ENCODE measurements around the gene FILIP1L. TPM values are rescaled to one million over a fixed set of nuclear protein-coding genes. Genes with fewer than 3 reads are reported as not detected.

FILIP1L gene
- total RNA-seq, 2 experiments from 2014 or later = not detected

DNA sequence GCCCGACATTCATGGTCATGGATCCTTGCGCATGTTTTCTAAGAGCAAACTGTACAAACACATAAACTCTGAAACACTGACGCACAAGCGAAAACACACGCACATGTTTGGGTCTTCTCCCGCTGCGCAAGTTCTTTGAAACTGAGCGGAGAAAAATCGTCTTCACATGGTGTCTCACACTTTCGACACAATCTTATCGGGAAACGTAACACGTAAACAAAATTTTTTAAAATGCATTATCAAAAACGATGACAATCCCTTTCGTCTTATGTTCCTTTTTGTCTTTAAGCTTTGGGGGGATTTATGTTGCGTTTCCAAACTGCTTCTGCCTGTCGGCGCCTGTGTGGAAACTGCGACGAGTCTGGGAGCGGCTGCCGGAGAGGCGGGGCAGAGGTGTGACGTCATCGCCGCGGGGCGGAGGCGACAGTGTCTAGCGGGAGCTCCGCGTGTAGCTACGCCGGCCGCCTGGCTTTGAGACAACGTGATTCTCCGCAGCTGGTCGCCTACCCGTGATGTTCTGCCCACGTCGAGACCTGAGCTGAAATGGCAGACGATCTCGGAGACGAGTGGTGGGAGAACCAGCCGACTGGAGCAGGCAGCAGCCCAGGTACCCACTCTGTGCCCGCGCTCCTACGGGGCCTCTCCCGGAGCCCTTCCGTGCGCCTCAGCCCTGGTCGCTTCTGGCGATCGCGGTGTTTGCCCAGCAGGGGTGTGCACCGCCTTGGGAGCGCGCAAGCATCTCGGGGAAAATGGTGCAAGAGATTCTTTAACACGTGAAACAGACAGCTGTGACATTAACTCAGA, 296.7 kb downstream of the FILIP1L start, which contains the start of gene CMSS1:
Gene CMSS1, plus strand, starts transcription at position 426 of the 804 bp plus-strand sequence.
- intact Hi-C loops (cut with micrococcal nuclease; ENCODE audit: unreplicated experiment) = loop anchor here (5.0 kb wide), 1 partner anchor 445 kb away; the partner anchor contains the start of gene TBC1D23
- Histone ChIP-seq H3K4me3 (ENCODE audit: low read depth, low read length, poor library complexity, severe bottlenecking) (peak within 1 kb of the TSS; percentile 79), H4K20me1 (ENCODE audit: insufficient read depth, low read length) (no peaks in the 10 kb centered on the region), H3K9me3 (ENCODE audit: low read length) (no peaks in the 10 kb centered on the region), H3K36me3 (ENCODE audit: insufficient read depth, low read length) (peaks cover 6% of the 10 kb centered on the region), H3K27ac (ENCODE audit: low read depth, low read length, poor library complexity, severe bottlenecking) (peak within 1 kb of the TSS; percentile 36), H3K4me2 (ENCODE audit: low read length) (peak within 1 kb of the TSS; percentile 87), H3K79me2 (ENCODE audit: insufficient read depth, low read depth, low read length) (peaks cover 29% of the 10 kb centered on the region; the same call in 1 of the 2 replicates), H3K9me2 (ENCODE audit: insufficient read depth, low read length) (no peaks in the 10 kb centered on the region), H3K4me1 (ENCODE audit: insufficient read depth, low read length, poor library complexity, severe bottlenecking) (peaks cover 18% of the 10 kb centered on the region), H2AFZ (ENCODE audit: low read length) (peak within 1 kb of the TSS; percentile 99)
- no peak for TF ChIP-seq EZH2phosphoT487 (IDR thresholded peaks at IDR 0.05; ENCODE audit: borderline replicate concordance, low read depth, low read length)
- TF ChIP-seq, protein P1, sequence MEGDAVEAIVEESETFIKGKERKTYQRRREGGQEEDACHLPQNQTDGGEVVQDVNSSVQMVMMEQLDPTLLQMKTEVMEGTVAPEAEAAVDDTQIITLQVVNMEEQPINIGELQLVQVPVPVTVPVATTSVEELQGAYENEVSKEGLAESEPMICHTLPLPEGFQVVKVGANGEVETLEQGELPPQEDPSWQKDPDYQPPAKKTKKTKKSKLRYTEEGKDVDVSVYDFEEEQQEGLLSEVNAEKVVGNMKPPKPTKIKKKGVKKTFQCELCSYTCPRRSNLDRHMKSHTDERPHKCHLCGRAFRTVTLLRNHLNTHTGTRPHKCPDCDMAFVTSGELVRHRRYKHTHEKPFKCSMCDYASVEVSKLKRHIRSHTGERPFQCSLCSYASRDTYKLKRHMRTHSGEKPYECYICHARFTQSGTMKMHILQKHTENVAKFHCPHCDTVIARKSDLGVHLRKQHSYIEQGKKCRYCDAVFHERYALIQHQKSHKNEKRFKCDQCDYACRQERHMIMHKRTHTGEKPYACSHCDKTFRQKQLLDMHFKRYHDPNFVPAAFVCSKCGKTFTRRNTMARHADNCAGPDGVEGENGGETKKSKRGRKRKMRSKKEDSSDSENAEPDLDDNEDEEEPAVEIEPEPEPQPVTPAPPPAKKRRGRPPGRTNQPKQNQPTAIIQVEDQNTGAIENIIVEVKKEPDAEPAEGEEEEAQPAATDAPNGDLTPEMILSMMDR (conservative IDR thresholded peaks at IDR 0.05; ENCODE audit: low read length) = peak; percentile 33; the same call in 1 of the 2 replicates
- POLR2A ChIA-PET = interaction anchor here (0.5 to 1.5 kb wide), 5 partner anchors 9 to 1934 kb away, joined by 3 to 5 read pairs (median 3); no protein-coding TSS in a partner anchor
- DNase-seq (ENCODE audit: low spot score) = peak; percentile 90
- CTCF ChIA-PET (ENCODE audit: unreplicated experiment) = interaction anchor here (0.7 kb wide), 1 partner anchor 287 kb away, joined by 3 read pairs; no protein-coding TSS in a partner anchor
- TSS peak; percentile 74 for BruUV-seq (replicated peaks)

DNA sequence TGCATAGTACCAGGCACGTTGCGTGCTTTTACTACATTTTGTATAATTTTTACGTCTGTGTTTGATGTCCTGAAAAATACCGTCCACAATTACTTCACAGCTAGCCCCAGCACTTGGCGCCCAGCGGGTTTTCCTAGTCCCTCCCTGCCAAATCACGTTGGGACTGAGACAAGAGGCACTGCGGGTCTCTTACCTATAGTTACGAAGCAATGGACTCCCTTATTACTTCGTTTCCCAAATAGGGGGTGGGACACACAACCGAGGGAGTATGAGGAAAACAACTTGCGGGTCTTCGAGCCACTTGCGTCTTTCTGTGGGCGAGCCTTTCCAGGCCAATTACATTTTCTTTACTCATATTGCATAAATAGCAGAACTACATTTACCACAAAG, 297.3 kb downstream of the FILIP1L start:
- H4K20me1 ChIP-seq (ENCODE audit: insufficient read depth, low read length) = no peaks in the 10 kb centered on the region
- peak overlapping the region; percentile 79 for H3K4me3 ChIP-seq (ENCODE audit: low read depth, low read length, poor library complexity, severe bottlenecking)
- DNase-seq (ENCODE audit: low spot score) = no peak
- H3K9me3 ChIP-seq (ENCODE audit: low read length) = no peaks in the 10 kb centered on the region
- peak overlapping the region; percentile 87 for H3K4me2 ChIP-seq (ENCODE audit: low read length)
- H3K79me2 ChIP-seq (ENCODE audit: insufficient read depth, low read depth, low read length) = peaks cover 27% of the 10 kb centered on the region; the same call in 1 of the 2 replicates
- intact Hi-C loops (cut with micrococcal nuclease; ENCODE audit: unreplicated experiment) = loop anchor here (5.0 kb wide), 1 partner anchor 445 kb away; the partner anchor contains the start of gene TBC1D23
- POLR2A ChIA-PET = interaction anchor here (1.2 kb wide), 1 partner anchor 11 kb away, joined by 3 read pairs; no protein-coding TSS in a partner anchor
- peak overlapping the region; percentile 36 for H3K27ac ChIP-seq (ENCODE audit: low read depth, low read length, poor library complexity, severe bottlenecking)
- H2AFZ ChIP-seq (ENCODE audit: low read length) = peak overlapping the region; percentile 99
- CTCF ChIA-PET (ENCODE audit: unreplicated experiment) = no interaction called here
- H3K36me3 ChIP-seq (ENCODE audit: insufficient read depth, low read length) = peaks cover 6% of the 10 kb centered on the region
- no peaks in the 10 kb centered on the region for H3K9me2 ChIP-seq (ENCODE audit: insufficient read depth, low read length)
- TSS peak; percentile 97 for BruUV-seq (replicated peaks)
- H3K4me1 ChIP-seq (ENCODE audit: insufficient read depth, low read length, poor library complexity, severe bottlenecking) = peaks cover 18% of the 10 kb centered on the region
- TF ChIP-seq EZH2phosphoT487 (IDR thresholded peaks at IDR 0.05; ENCODE audit: borderline replicate concordance, low read depth, low read length) = no peak

DNA sequence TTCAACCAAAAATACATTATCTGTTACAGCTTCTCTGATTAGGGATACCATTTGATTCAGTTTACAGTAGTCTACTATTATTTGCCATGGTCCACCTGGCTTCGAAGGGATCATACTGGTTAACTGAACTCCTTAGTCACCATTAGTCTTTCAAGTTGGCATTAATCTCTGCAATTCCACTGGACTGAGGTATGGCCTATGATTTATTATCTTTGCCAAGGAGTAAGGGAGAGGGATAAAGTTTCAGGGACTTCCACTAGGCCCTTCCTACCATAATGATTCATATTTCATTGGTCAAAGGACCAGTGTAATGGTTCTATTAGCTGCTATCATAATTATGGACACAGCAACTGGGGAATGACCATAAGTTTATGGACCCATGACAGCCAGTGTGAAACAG, 303.9 kb downstream of the FILIP1L start:
- ChIA-PET CTCF (ENCODE audit: unreplicated experiment) (no interaction called here), POLR2A (no interaction called here)
- Histone ChIP-seq H3K4me3 (ENCODE audit: low read depth, low read length, poor library complexity, severe bottlenecking) (no peak overlapping the region), H3K9me3 (ENCODE audit: low read length) (peaks cover 9% of the 10 kb centered on the region; the same call in 1 of the 2 replicates), H4K20me1 (ENCODE audit: insufficient read depth, low read length) (no peaks in the 10 kb centered on the region), H2AFZ (ENCODE audit: low read length) (no peak overlapping the region), H3K27ac (ENCODE audit: low read depth, low read length, poor library complexity, severe bottlenecking) (no peak overlapping the region), H3K36me3 (ENCODE audit: insufficient read depth, low read length) (no peaks in the 10 kb centered on the region), H3K9me2 (ENCODE audit: insufficient read depth, low read length) (no peaks in the 10 kb centered on the region), H3K4me1 (ENCODE audit: insufficient read depth, low read length, poor library complexity, severe bottlenecking) (no peaks in the 10 kb centered on the region), H3K79me2 (ENCODE audit: insufficient read depth, low read depth, low read length) (no peaks in the 10 kb centered on the region), H3K4me2 (ENCODE audit: low read length) (no peak overlapping the region)
- intact Hi-C loops (cut with micrococcal nuclease; ENCODE audit: unreplicated experiment) = no loop called here
- TF ChIP-seq, protein P1 (conservative IDR thresholded peaks at IDR 0.05; ENCODE audit: low read length) = no peak
- TF ChIP-seq EZH2phosphoT487 (IDR thresholded peaks at IDR 0.05; ENCODE audit: borderline replicate concordance, low read depth, low read length) = no peak
- no peak for DNase-seq (ENCODE audit: low spot score)
- no TSS peak for BruUV-seq (replicated peaks)
